HCT116 (cell line): ENCODE measurements around the gene TGFBR1. TPM values are rescaled to one million over a fixed set of nuclear protein-coding genes. Genes with fewer than 3 reads are reported as not detected.

Experiments
- ATAC-seq: fragments of 200-7000 bp; cut with Tn5 transposase; 2 replicates; pipeline ENCODE4 v1.9.1; 2020; ENCODE audit warnings: mild to moderate bottlenecking, moderate library complexity
- BruUV-seq: library from RNA; stranded (reverse); fragments of 400-500 nt; replicated peaks from 2 replicates; lab custom pipeline; 2021; lab: Mats Ljungman, UMichigan
- CTCF ChIA-PET: fragments of 300-600 bp; sonication (Branson Sonifier 250); formaldehyde crosslinking; loops from one replicate; lab custom pipeline; 2021; ENCODE audit warnings: antibody characterized with exemption; lab: Charles Lee
- POLR2A ChIA-PET: fragments of 300-600, 350-600 bp; sonication (Branson Sonifier 250); formaldehyde crosslinking; loops from one replicate; lab custom pipeline; 2021; ENCODE audit warnings: antibody characterized with exemption; lab: Charles Lee
- RAD21 ChIA-PET, 2 experiments: fragments of 300-600 bp; sonication (Branson Sonifier 250); formaldehyde crosslinking; loops; one replicate each; lab custom pipeline; 2023; ENCODE audit warnings: low total read pairs in 2 of 2; ENCODE audit not compliant: uncharacterized antibody in 2 of 2, unreplicated experiment in 2 of 2, low non-redundant PET in 1 of 2; lab: Charles Lee
- DNase-seq: peaks from one replicate; pipeline ENCODE4 v3.0.0-alpha.2; 2010; ENCODE audit warnings: low read depth, low spot score
- H2AFZ ChIP-seq: fragments of 200-600 bp; shearing (Covaris generic), sonication (generic); 2 replicates; pipeline ENCODE4 v1.6.1; 2017; ENCODE audit warnings: low read depth, mixed run types, mixed read lengths, antibody characterized with exemption, low read length; ENCODE audit not compliant: poor library complexity, severe bottlenecking
- H3K27ac ChIP-seq: 2 replicates; pipeline ENCODE4 v1.5.1; 2012; ENCODE audit warnings: low read depth, low read length
- H3K27me3 ChIP-seq: fragments of 200-600 bp; sonication (generic); 2 replicates; pipeline ENCODE4 v1.6.1; 2016; ENCODE audit warnings: mixed run types, low read length, mixed read lengths; ENCODE audit not compliant: insufficient read depth
- H3K36me3 ChIP-seq, 2 experiments: fragments of 200-500 bp in 1 of 2; fragments of 200-600 bp in 1 of 2; sonication (Bioruptor generic) in 1 of 2; sonication (generic) in 1 of 2; 2 replicates each; pipeline versions ENCODE4 v1.5.1 to v1.6.1; 2014 to 2016; ENCODE audit warnings: low read length in 2 of 2, inconsistent platforms in 1 of 2, mixed read lengths in 1 of 2, mixed run types in 1 of 2; ENCODE audit not compliant: insufficient read depth in 2 of 2, control insufficient read depth in 1 of 2
- H3K4me1 ChIP-seq, 2 experiments: fragments of 200-600 bp in 1 of 2; sonication (generic) in 1 of 2; 2 replicates each; pipeline versions ENCODE4 v1.5.1 to v1.6.1; 2012 to 2017; ENCODE audit warnings: low read length in 2 of 2, inconsistent platforms in 1 of 2, mild to moderate bottlenecking in 1 of 2, mixed read lengths in 1 of 2, mixed run types in 1 of 2, moderate library complexity in 1 of 2; ENCODE audit not compliant: insufficient read depth in 2 of 2, control insufficient read depth in 1 of 2
- H3K4me2 ChIP-seq: fragments of 200-600 bp; sonication (generic); 2 replicates; pipeline ENCODE4 v1.6.1; 2017; ENCODE audit warnings: mixed run types, low read length, mixed read lengths
- H3K4me3 ChIP-seq, 2 experiments: fragments of 200-600 bp in 1 of 2; sonication (generic) in 1 of 2; replicated peaks in 1 of 2; 2 replicates each; pipeline ENCODE4 v1.5.1; 2011 to 2016; ENCODE audit warnings: low read length in 2 of 2, control low read depth in 1 of 2, low read depth in 1 of 2, mild to moderate bottlenecking in 1 of 2, mixed read lengths in 1 of 2, mixed run types in 1 of 2
- H3K79me2 ChIP-seq: fragments of 200-600 bp; sonication (generic); 2 replicates; pipeline ENCODE4 v1.6.1; 2017; ENCODE audit warnings: mild to moderate bottlenecking, mixed run types, low read length, moderate library complexity, mixed read lengths; ENCODE audit not compliant: insufficient read depth
- H3K9ac ChIP-seq: fragments of 200-600 bp; sonication (generic); 2 replicates; pipeline ENCODE4 v1.6.1; 2016; ENCODE audit warnings: low read length, mixed read lengths
- H3K9me2 ChIP-seq: fragments of 200-600 bp; sonication (generic), shearing (Covaris generic); 2 replicates; pipeline ENCODE4 v1.6.1; 2017; ENCODE audit warnings: mixed run types, mild to moderate bottlenecking, moderate library complexity; ENCODE audit not compliant: insufficient read depth
- H3K9me3 ChIP-seq, 2 experiments: fragments of 200-500 bp in 1 of 2; fragments of 200-600 bp in 1 of 2; sonication (Bioruptor generic) in 1 of 2; sonication (generic) in 1 of 2; 2 replicates each; pipeline ENCODE4 v1.6.1; 2014 to 2017; ENCODE audit warnings: low read length in 2 of 2, mixed read lengths in 2 of 2, inconsistent platforms in 1 of 2, low read depth in 1 of 2, mild to moderate bottlenecking in 1 of 2, mixed run types in 1 of 2, moderate library complexity in 1 of 2; ENCODE audit not compliant: control insufficient read depth in 1 of 2, insufficient read depth in 1 of 2
- H4K20me1 ChIP-seq: fragments of 200-600 bp; sonication (generic), shearing (Covaris generic); 2 replicates; pipeline ENCODE4 v1.6.1; 2017; ENCODE audit warnings: mixed run types, mild to moderate bottlenecking, moderate library complexity; ENCODE audit not compliant: insufficient read depth
- ATF3 ChIP-seq: IDR thresholded peaks from 2 replicates; pipeline ENCODE4 v1.6.1; 2012
- CBX3 ChIP-seq: IDR thresholded peaks from 2 replicates; pipeline ENCODE4 v1.6.1; 2012; ENCODE audit warnings: low read depth
- CEBPB ChIP-seq: IDR thresholded peaks from 2 replicates; pipeline ENCODE4 v1.6.1; 2012; ENCODE audit warnings: low read depth
- CTCF ChIP-seq, 3 experiments: fragments of 200-600 bp in 1 of 3; sonication (generic) in 1 of 3; IDR thresholded peaks in 2 of 3; conservative IDR thresholded peaks in 1 of 3; 2 replicates each; pipeline ENCODE4 v1.5.1; 2012 to 2017; ENCODE audit warnings: low read depth in 2 of 3, low read length in 2 of 3, antibody characterized with exemption in 1 of 3, borderline replicate concordance in 1 of 3, control low read depth in 1 of 3, mild to moderate bottlenecking in 1 of 3, mixed read lengths in 1 of 3, mixed run types in 1 of 3, moderate library complexity in 1 of 3; ENCODE audit not compliant: insufficient read depth in 1 of 3
- EZH2 ChIP-seq: fragments of 200-600 bp; sonication (generic); IDR thresholded peaks from 2 replicates; pipeline ENCODE4 v1.6.1; 2017; ENCODE audit warnings: antibody characterized with exemption, mixed run types
- JUND ChIP-seq: IDR thresholded peaks from 2 replicates; pipeline ENCODE4 v1.6.1; 2012
- POLR2AphosphoS5 ChIP-seq: IDR thresholded peaks from 2 replicates; pipeline ENCODE4 v1.6.1; 2011; ENCODE audit warnings: mild to moderate bottlenecking, low read depth, low read length, moderate library complexity
- RAD21 ChIP-seq: IDR thresholded peaks from 2 replicates; pipeline ENCODE4 v1.6.1; 2012; ENCODE audit warnings: low read depth, mild to moderate bottlenecking
- SIN3A ChIP-seq: IDR thresholded peaks from 2 replicates; pipeline ENCODE4 v1.6.1; 2012; ENCODE audit warnings: low read depth
- YY1 ChIP-seq: IDR thresholded peaks from 2 replicates; pipeline ENCODE4 v1.6.1; 2011; ENCODE audit warnings: low read length, low read depth, moderate library complexity, mild to moderate bottlenecking; ENCODE audit not compliant: insufficient replicate concordance; ENCODE audit errors: extremely low read depth
- ZBTB33 ChIP-seq: IDR thresholded peaks from 2 replicates; pipeline ENCODE4 v1.6.1; 2011; ENCODE audit warnings: mild to moderate bottlenecking, low read length, moderate library complexity; ENCODE audit not compliant: insufficient replicate concordance; ENCODE audit errors: extremely low read depth
- ZNF274 ChIP-seq: fragments of 200-500 bp; sonication (Bioruptor generic); IDR thresholded peaks from 2 replicates; pipeline ENCODE4 v1.6.1; 2014; ENCODE audit warnings: mild to moderate bottlenecking, low read depth, low read length, inconsistent platforms
- intact Hi-C: fragments of 100-400 bp; cut with micrococcal nuclease; formaldehyde crosslinking; loops from 2 replicates; pipeline ENCODE4 v1.10.0; 2022
- total RNA-seq: library from RNA; stranded (reverse); gene quantifications from one replicate; pipeline ENCODE4 v1.2.1, GENCODE V29; 2021; ENCODE audit not compliant: unreplicated experiment

The TGFBR1 gene
- total RNA-seq, 1 experiment from 2014 or later = 26.6 TPM

- no peaks in the 10 kb centered on the region for H3K4me1 ChIP-seq
- no peaks in the 10 kb centered on the region for H3K9me3 ChIP-seq
- no peak overlapping the region for H3K27ac ChIP-seq
- H3K9ac ChIP-seq = no peak overlapping the region
- ATAC-seq (no peak), DNase-seq (no peak)
- H3K27me3 ChIP-seq = no peaks in the 10 kb centered on the region
- intact Hi-C loops = no loop called here
- H3K79me2 ChIP-seq = no peaks in the 10 kb centered on the region
- no peak overlapping the region for H3K4me2 ChIP-seq
- ChIA-PET CTCF (no interaction called here), POLR2A (no interaction called here), RAD21 (no interaction called here)
- H3K4me3 ChIP-seq = no peak overlapping the region
- H3K36me3 ChIP-seq = no peaks in the 10 kb centered on the region
- no peaks in the 10 kb centered on the region for H3K9me2 ChIP-seq
- H4K20me1 ChIP-seq = no peaks in the 10 kb centered on the region
- H2AFZ ChIP-seq = no peak overlapping the region
- BruUV-seq = no TSS peak
- TF ChIP-seq CEBPB (no peak), POLR2AphosphoS5 (no peak), ZNF274 (no peak), JUND (no peak), EZH2 (no peak), RAD21 (no peak), CTCF (IDR thresholded peaks at IDR 0.05 in 2 of 3, conservative IDR thresholded peaks at IDR 0.05 in 1 of 3; ENCODE audit: borderline replicate concordance in 1 of 3, insufficient read depth in 1 of 3, low read depth in 2 of 3, low read length in 2 of 3) (no peak), YY1 (no peak), CBX3 (no peak), ATF3 (no peak), SIN3A (no peak), ZBTB33 (no peak)
These were observed 20.5 kb downstream of the TGFBR1 start for GRCh38 chr9:99125446-99125845.
